Liver (tissue), 9 donors: Measurements from ENCODE around the gene MRTFB. TPM values are rescaled to one million over a fixed set of nuclear protein-coding genes. Genes with fewer than 3 reads are reported as not detected.

Experiments used
- DNase-seq: peaks from one replicate; pipeline ENCODE4 v3.0.0-alpha.2; 2017; ENCODE audit warnings: low spot score
- H3K27ac ChIP-seq, 2 donors: one replicate each; pipeline ENCODE4 v1.7.0; 2013; ENCODE audit warnings: inconsistent platforms in 2 of 2, low read length in 2 of 2, control low read depth in 1 of 2, low read depth in 1 of 2, mild to moderate bottlenecking in 1 of 2
- H3K27me3 ChIP-seq, 4 donors: one replicate each; pipeline versions ENCODE4 v1.6.1 to v1.7.0; 2013; ENCODE audit warnings: low read length in 3 of 4, inconsistent platforms in 1 of 4, mild to moderate bottlenecking in 1 of 4, moderate library complexity in 1 of 4; ENCODE audit not compliant: control insufficient read depth in 4 of 4, insufficient read depth in 4 of 4
- H3K36me3 ChIP-seq, 4 donors: one replicate each; pipeline versions ENCODE4 v1.6.1 to v1.7.0; 2013; ENCODE audit warnings: low read length in 3 of 4, mild to moderate bottlenecking in 3 of 4, low read depth in 1 of 4, moderate library complexity in 1 of 4; ENCODE audit not compliant: control insufficient read depth in 4 of 4, insufficient read depth in 3 of 4
- H3K4me1 ChIP-seq, 4 donors: one replicate each; pipeline versions ENCODE4 v1.6.1 to v1.7.0; 2013; ENCODE audit warnings: low read length in 3 of 4, mild to moderate bottlenecking in 3 of 4, moderate library complexity in 1 of 4; ENCODE audit not compliant: control insufficient read depth in 4 of 4, insufficient read depth in 4 of 4
- H3K4me3 ChIP-seq, 3 donors: one replicate each; pipeline versions ENCODE4 v1.6.1 to v1.7.0; 2013; ENCODE audit warnings: low read length in 3 of 3, control low read depth in 1 of 3, low read depth in 1 of 3, mild to moderate bottlenecking in 1 of 3
- H3K9ac ChIP-seq, 2 donors: one replicate each; pipeline ENCODE4 v1.7.0; 2013; ENCODE audit warnings: low read length in 2 of 2, mild to moderate bottlenecking in 2 of 2, moderate library complexity in 2 of 2, control low read depth in 1 of 2, low read depth in 1 of 2
- H3K9me3 ChIP-seq, 4 donors: one replicate each; pipeline versions ENCODE4 v1.6.1 to v1.7.0; 2013; ENCODE audit warnings: low read length in 3 of 4; ENCODE audit not compliant: control insufficient read depth in 4 of 4
- ATF3 ChIP-seq: IDR thresholded peaks from 2 replicates; pipeline ENCODE4 v1.6.1; 2016; ENCODE audit warnings: antibody characterized with exemption
- CTCF ChIP-seq: fragments of 150-350 bp; IDR thresholded peaks from 2 replicates; pipeline ENCODE4 v1.5.1; 2017; ENCODE audit warnings: improper control_type of control experiment, low read depth, low read length; ENCODE audit not compliant: missing input control
- EGR1 ChIP-seq, 2 donors: IDR thresholded peaks; 2 replicates each; pipeline ENCODE4 v1.6.1; 2016 to 2018; ENCODE audit warnings: antibody characterized with exemption in 2 of 2, low read depth in 2 of 2
- FOXA1 ChIP-seq: IDR thresholded peaks from 2 replicates; pipeline ENCODE4 v1.6.1; 2016; ENCODE audit warnings: antibody characterized with exemption
- FOXA2 ChIP-seq: IDR thresholded peaks from 2 replicates; pipeline ENCODE4 v1.6.1; 2016; ENCODE audit warnings: antibody characterized with exemption
- GABPA ChIP-seq, 2 donors: IDR thresholded peaks in 1 of 2; conservative IDR thresholded peaks in 1 of 2; 2 replicates each; pipeline ENCODE4 v1.6.1; 2016; ENCODE audit warnings: antibody characterized with exemption in 2 of 2, mild to moderate bottlenecking in 1 of 2, moderate library complexity in 1 of 2
- HNF4A ChIP-seq, 2 donors: conservative IDR thresholded peaks; 2 replicates each; pipeline ENCODE4 v1.6.1; 2016; ENCODE audit warnings: antibody characterized with exemption in 2 of 2, mild to moderate bottlenecking in 2 of 2
- HNF4G ChIP-seq: IDR thresholded peaks from 2 replicates; pipeline ENCODE4 v1.6.1; 2016; ENCODE audit warnings: antibody characterized with exemption
- JUND ChIP-seq, 2 donors: IDR thresholded peaks; 2 replicates each; pipeline ENCODE4 v1.6.1; 2016; ENCODE audit warnings: antibody characterized with exemption in 2 of 2
- NR2F2 ChIP-seq: IDR thresholded peaks from 2 replicates; pipeline ENCODE4 v1.6.1; 2016; ENCODE audit warnings: antibody characterized with exemption
- RAD21 ChIP-seq, 2 donors: IDR thresholded peaks; 2 replicates each; pipeline ENCODE4 v1.6.1; 2016; ENCODE audit warnings: antibody characterized with exemption in 2 of 2, mild to moderate bottlenecking in 2 of 2
- RXRA ChIP-seq, 2 donors: IDR thresholded peaks; 2 replicates each; pipeline ENCODE4 v1.6.1; 2017 to 2018; ENCODE audit warnings: antibody characterized with exemption in 2 of 2, mild to moderate bottlenecking in 1 of 2
- SP1 ChIP-seq: IDR thresholded peaks from 2 replicates; pipeline ENCODE4 v1.6.1; 2018; ENCODE audit warnings: antibody characterized with exemption, mild to moderate bottlenecking
- TAF1 ChIP-seq: conservative IDR thresholded peaks from 2 replicates; pipeline ENCODE4 v1.6.1; 2016; ENCODE audit warnings: antibody characterized with exemption, mild to moderate bottlenecking
- YY1 ChIP-seq: IDR thresholded peaks from 2 replicates; pipeline ENCODE4 v1.6.1; 2016; ENCODE audit warnings: antibody characterized with exemption, mild to moderate bottlenecking
- ZBTB33 ChIP-seq: IDR thresholded peaks from 2 replicates; pipeline ENCODE4 v1.6.1; 2016; ENCODE audit warnings: antibody characterized with exemption
- WGBS: extraction: QIAGEN DNeasy Blood & Tissue Kit; methylation state at CpG from one replicate; pipeline ENCODE4 v1.1.7; 2013; 5-methylcytosine and 5-hydroxymethylcytosine counted together
- polyA plus RNA-seq, 2 donors: library from polyadenylated mRNA; stranded (reverse) in 1 of 2; unstranded in 1 of 2; fragments of 200-250 nt in 1 of 2; fragments of >200 nt in 1 of 2; fragmentation: Nextera tagmentation in 1 of 2; extraction: Ambion mirVana in 1 of 2; gene quantifications; one replicate each; pipeline versions ENCODE4 v1.2.1 to v1.2.3, GENCODE V29; 2013 to 2015
- total RNA-seq, 2 donors: library from RNA; depleted of rRNA; stranded (reverse); fragments of >200 nt; gene quantifications; one replicate each; pipeline ENCODE4 v1.2.3, GENCODE V29; 2014
- TF ChIP-seq, protein P1 (sequence below): IDR thresholded peaks from 2 replicates; pipeline ENCODE4 v1.6.1; 2016; ENCODE audit warnings: antibody characterized with exemption
- TF ChIP-seq, protein P2 (sequence below): IDR thresholded peaks from 2 replicates; pipeline ENCODE4 v1.6.1; 2016; ENCODE audit warnings: antibody characterized with exemption, mild to moderate bottlenecking
- donor health status: healthy.
- donor health status: healthy.
- donor health status: healthy.
- donor health status: healthy.
- donor health status: healthy.

Gene MRTFB
- total and polyA plus RNA-seq, 4 donors: 4.1 to 14.2 (median 5.8) TPM

DNA sequence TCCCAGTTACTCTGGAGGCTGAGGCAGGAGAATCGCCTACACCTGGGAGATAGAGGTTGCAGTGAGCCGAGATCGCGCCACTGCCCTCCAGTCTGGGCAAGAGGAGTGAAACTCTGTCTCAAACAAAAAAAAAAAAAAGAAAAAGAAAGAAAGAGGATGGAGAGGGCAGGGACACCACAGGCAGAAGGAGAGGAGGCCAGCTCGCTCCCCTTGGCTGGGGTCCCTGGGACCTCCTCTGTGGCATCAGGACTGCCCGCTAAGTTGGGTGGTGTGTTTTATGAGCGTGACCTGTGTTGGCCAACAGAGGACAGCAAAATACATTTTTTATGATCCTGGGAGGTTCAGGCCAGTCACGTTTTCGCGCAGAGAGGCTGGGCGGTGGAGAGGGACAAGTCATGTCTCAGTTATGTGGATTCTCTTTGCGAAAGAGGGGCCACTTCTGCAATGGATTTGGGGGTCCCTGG is 229.6 kb downstream of the MRTFB start:
- peak; percentile 51 for DNase-seq
- Histone ChIP-seq H3K9me3 (no peaks in the 10 kb centered on the region), H3K36me3 (no peaks in the 10 kb centered on the region), H3K4me3 (peak overlapping the region in 1 of 3 donors; percentile 97), H3K4me1 (peaks cover 0 to 23% (median 12%) of the 10 kb centered on the region in 4 donors), H3K27me3 (no peaks in the 10 kb centered on the region), H3K9ac (peak overlapping the region in 1 of 2 donors; percentile 62), H3K27ac (peak overlapping the region; percentile 74 to 78)
- WGBS: 34% methylated on average over 12 of the region's 12 CpGs
- TF ChIP-seq JUND (IDR thresholded peaks at IDR 0.05): no peak
- TF ChIP-seq ATF3: no peak
- TF ChIP-seq SP1: no peak
- TF ChIP-seq FOXA2: no peak
- TF ChIP-seq, protein P1, sequence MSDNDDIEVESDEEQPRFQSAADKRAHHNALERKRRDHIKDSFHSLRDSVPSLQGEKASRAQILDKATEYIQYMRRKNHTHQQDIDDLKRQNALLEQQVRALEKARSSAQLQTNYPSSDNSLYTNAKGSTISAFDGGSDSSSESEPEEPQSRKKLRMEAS: no peak
- TF ChIP-seq FOXA1: no peak
- no peak for TF ChIP-seq GABPA (IDR thresholded peaks at IDR 0.05 in 1 of 2, conservative IDR thresholded peaks at IDR 0.05 in 1 of 2)
- TF ChIP-seq YY1: no peak
- TF ChIP-seq, protein P2, sequence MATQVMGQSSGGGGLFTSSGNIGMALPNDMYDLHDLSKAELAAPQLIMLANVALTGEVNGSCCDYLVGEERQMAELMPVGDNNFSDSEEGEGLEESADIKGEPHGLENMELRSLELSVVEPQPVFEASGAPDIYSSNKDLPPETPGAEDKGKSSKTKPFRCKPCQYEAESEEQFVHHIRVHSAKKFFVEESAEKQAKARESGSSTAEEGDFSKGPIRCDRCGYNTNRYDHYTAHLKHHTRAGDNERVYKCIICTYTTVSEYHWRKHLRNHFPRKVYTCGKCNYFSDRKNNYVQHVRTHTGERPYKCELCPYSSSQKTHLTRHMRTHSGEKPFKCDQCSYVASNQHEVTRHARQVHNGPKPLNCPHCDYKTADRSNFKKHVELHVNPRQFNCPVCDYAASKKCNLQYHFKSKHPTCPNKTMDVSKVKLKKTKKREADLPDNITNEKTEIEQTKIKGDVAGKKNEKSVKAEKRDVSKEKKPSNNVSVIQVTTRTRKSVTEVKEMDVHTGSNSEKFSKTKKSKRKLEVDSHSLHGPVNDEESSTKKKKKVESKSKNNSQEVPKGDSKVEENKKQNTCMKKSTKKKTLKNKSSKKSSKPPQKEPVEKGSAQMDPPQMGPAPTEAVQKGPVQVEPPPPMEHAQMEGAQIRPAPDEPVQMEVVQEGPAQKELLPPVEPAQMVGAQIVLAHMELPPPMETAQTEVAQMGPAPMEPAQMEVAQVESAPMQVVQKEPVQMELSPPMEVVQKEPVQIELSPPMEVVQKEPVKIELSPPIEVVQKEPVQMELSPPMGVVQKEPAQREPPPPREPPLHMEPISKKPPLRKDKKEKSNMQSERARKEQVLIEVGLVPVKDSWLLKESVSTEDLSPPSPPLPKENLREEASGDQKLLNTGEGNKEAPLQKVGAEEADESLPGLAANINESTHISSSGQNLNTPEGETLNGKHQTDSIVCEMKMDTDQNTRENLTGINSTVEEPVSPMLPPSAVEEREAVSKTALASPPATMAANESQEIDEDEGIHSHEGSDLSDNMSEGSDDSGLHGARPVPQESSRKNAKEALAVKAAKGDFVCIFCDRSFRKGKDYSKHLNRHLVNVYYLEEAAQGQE: no peak
- no peak for TF ChIP-seq TAF1
- no peak for TF ChIP-seq EGR1 (IDR thresholded peaks at IDR 0.05; ENCODE audit: low read depth in 2 of 2)
- TF ChIP-seq CTCF: peak; percentile 65
- TF ChIP-seq RAD21 (IDR thresholded peaks at IDR 0.05): peak; percentile 79 to 85
- TF ChIP-seq NR2F2: no peak
- no peak for TF ChIP-seq HNF4G
- no peak for TF ChIP-seq ZBTB33
- TF ChIP-seq HNF4A (conservative IDR thresholded peaks at IDR 0.05): no peak
- peak in 1 of 2 donors; percentile 4 for TF ChIP-seq RXRA (IDR thresholded peaks at IDR 0.05)
